ENCODE measurements around the gene HRAS. TPM values are rescaled to one million over a fixed set of nuclear protein-coding genes. Genes with fewer than 3 reads are reported as not detected.

Gene HRAS
- total and polyA plus RNA-seq, 2 donors (not counting 3 experiments of a cell fraction or from before 2014, with no cell fraction given): 103 to 109 TPM

- intact Hi-C loops (cut with micrococcal nuclease) (no loop called here), dilution Hi-C loops (cut with MboI; ENCODE audit: extremely low pct_ligation_motif_present, low sequenced_read_pairs) (no loop called here)
- Histone ChIP-seq H3K36me3 (ENCODE audit: control insufficient read depth in 2 of 2, extremely low read depth in 1 of 2, insufficient read depth in 2 of 2, low read length in 2 of 2) (peaks cover 0 to 2% of the 10 kb centered on the region in 2 experiments), H3K79me2 (ENCODE audit: control insufficient read depth, insufficient read depth, low read length) (no peaks in the 10 kb centered on the region), H3K4me1 (ENCODE audit: control insufficient read depth, extremely low read depth, insufficient read depth, low read length) (peaks cover 12% of the 10 kb centered on the region), H3K27ac (ENCODE audit: insufficient read depth, low read depth, low read length) (no peak overlapping the region), H2AFZ (ENCODE audit: low read depth, low read length) (no peak overlapping the region), H4K20me1 (replicated peaks; ENCODE audit: control insufficient read depth, extremely low read depth, insufficient read depth, low read length) (no peaks in the 10 kb centered on the region), H3K4me2 (ENCODE audit: insufficient read depth, low read length) (no peak overlapping the region), H3K9me1 (replicated peaks; ENCODE audit: control insufficient read depth, extremely low read depth, insufficient read depth, low read length) (no peaks in the 10 kb centered on the region), H3K27me3 (ENCODE audit: control insufficient read depth in 2 of 2, insufficient read depth in 2 of 2, low read length in 2 of 2) (no peaks in the 10 kb centered on the region), H3K4me3 (replicated peaks in 1 of 3; ENCODE audit: insufficient read depth in 1 of 3, low read depth in 1 of 3, low read length in 3 of 3) (no peak overlapping the region), H3K9ac (replicated peaks; ENCODE audit: extremely low read depth, insufficient read depth, low read length) (no peak overlapping the region), H3K9me3 (replicated peaks; ENCODE audit: control insufficient read depth, insufficient read depth, low read length) (no peaks in the 10 kb centered on the region)
- DNase-seq (ENCODE audit: low read depth, low spot score): no peak
- POLR2A ChIA-PET: no interaction called here
- FAIRE-seq: no peak
- BruUV-seq (replicated peaks): no TSS peak
- CTCF ChIA-PET: interaction anchor here (1.4 to 2.2 kb wide), 4 partner anchors 9 to 15 kb away, joined by 3 to 7 read pairs (median 6); partner anchors contain the start of gene PHRF1
- no peak for TF ChIP-seq GATA2 (IDR thresholded peaks at IDR 0.05; ENCODE audit: insufficient read depth, insufficient read length, low read depth, low read length)
These were observed 28.6 kb upstream of the HRAS start for GRCh38 chr11:563812-564578.

GRCh38 chr11:563066-563811 lies 27.9 kb upstream of the HRAS start:
- no peak overlapping the region for H3K27ac ChIP-seq (ENCODE audit: insufficient read depth, low read depth, low read length)
- peaks cover 10% of the 10 kb centered on the region for H3K4me1 ChIP-seq (ENCODE audit: control insufficient read depth, extremely low read depth, insufficient read depth, low read length)
- CTCF ChIA-PET: interaction anchor here (1.5 to 2.2 kb wide), 2 partner anchors 9 to 12 kb away, joined by 6 to 7 read pairs; partner anchors contain the start of gene PHRF1
- POLR2A ChIA-PET: no interaction called here
- dilution Hi-C loops (cut with MboI; ENCODE audit: extremely low pct_ligation_motif_present, low sequenced_read_pairs) (no loop called here), intact Hi-C loops (cut with micrococcal nuclease) (no loop called here)
- no peaks in the 10 kb centered on the region for H3K79me2 ChIP-seq (ENCODE audit: control insufficient read depth, insufficient read depth, low read length)
- no peak overlapping the region for H2AFZ ChIP-seq (ENCODE audit: low read depth, low read length)
- no peaks in the 10 kb centered on the region for H4K20me1 ChIP-seq (replicated peaks; ENCODE audit: control insufficient read depth, extremely low read depth, insufficient read depth, low read length)
- no TSS peak for BruUV-seq (replicated peaks)
- FAIRE-seq (no peak), DNase-seq (ENCODE audit: low read depth, low spot score) (no peak)
- TF ChIP-seq POLR2A (IDR thresholded peaks at IDR 0.05; ENCODE audit: low read depth, low read length): no peak
- TF ChIP-seq MYC (IDR thresholded peaks at IDR 0.05; ENCODE audit: low read depth, low read length): no peak
- TF ChIP-seq GATA2 (IDR thresholded peaks at IDR 0.05; ENCODE audit: insufficient read depth, insufficient read length, low read depth, low read length): no peak
- no peak for TF ChIP-seq POLR2AphosphoS5 (IDR thresholded peaks at IDR 0.05; ENCODE audit: insufficient read depth, low read depth, low read length)
- TF ChIP-seq MAX (IDR thresholded peaks at IDR 0.05; ENCODE audit: insufficient read depth, insufficient read length): no peak
- H3K9ac ChIP-seq (replicated peaks; ENCODE audit: extremely low read depth, insufficient read depth, low read length): no peak overlapping the region
- H3K9me1 ChIP-seq (replicated peaks; ENCODE audit: control insufficient read depth, extremely low read depth, insufficient read depth, low read length): no peaks in the 10 kb centered on the region
- H3K36me3 ChIP-seq (ENCODE audit: control insufficient read depth in 2 of 2, extremely low read depth in 1 of 2, insufficient read depth in 2 of 2, low read length in 2 of 2): peaks cover 0 to 2% of the 10 kb centered on the region in 2 experiments
- H3K27me3 ChIP-seq (ENCODE audit: control insufficient read depth in 2 of 2, insufficient read depth in 2 of 2, low read length in 2 of 2): no peaks in the 10 kb centered on the region
- no peak overlapping the region for H3K4me3 ChIP-seq (replicated peaks in 1 of 3; ENCODE audit: insufficient read depth in 1 of 3, low read depth in 1 of 3, low read length in 3 of 3)
- no peak overlapping the region for H3K4me2 ChIP-seq (ENCODE audit: insufficient read depth, low read length)
- H3K9me3 ChIP-seq (replicated peaks; ENCODE audit: control insufficient read depth, insufficient read depth, low read length): no peaks in the 10 kb centered on the region

Measured in endothelial cell of umbilical vein (primary cell).